Measurements from ENCODE around the gene MTMR6.

The MTMR6 gene

GRCh38 chr13:25262261-25262660 is 25.0 kb downstream of the MTMR6 start:
- Histone ChIP-seq H3K27ac (ENCODE audit: low read depth, low read length, poor library complexity, severe bottlenecking) (no peak overlapping the region), H3K4me2 (ENCODE audit: low read length) (no peak overlapping the region), H2AFZ (ENCODE audit: low read length) (no peak overlapping the region), H4K20me1 (ENCODE audit: insufficient read depth, low read length) (no peaks in the 10 kb centered on the region), H3K79me2 (ENCODE audit: insufficient read depth, low read length) (no peaks in the 10 kb centered on the region), H3K9me2 (ENCODE audit: low read depth, low read length) (no peaks in the 10 kb centered on the region), H3K27me3 (ENCODE audit: insufficient read depth, low read length) (no peaks in the 10 kb centered on the region), H3K9ac (ENCODE audit: low read length) (no peak overlapping the region), H3K36me3 (ENCODE audit: insufficient read depth, low read length) (peaks cover 40% of the 10 kb centered on the region; the same call in 1 of the 2 replicates), H3K4me1 (ENCODE audit: insufficient read depth, low read length, severe bottlenecking) (no peaks in the 10 kb centered on the region), H3K4me3 (ENCODE audit: low read depth, low read length, poor library complexity, severe bottlenecking) (no peak overlapping the region), H3F3A (ENCODE audit: insufficient read depth, low read length) (no peaks in the 10 kb centered on the region), H3K9me3 (ENCODE audit: low read length) (no peaks in the 10 kb centered on the region)
- TF ChIP-seq EZH2 (IDR thresholded peaks at IDR 0.05; ENCODE audit: borderline replicate concordance, low read length) (no peak), CTCF (IDR thresholded peaks at IDR 0.05; ENCODE audit: low read length) (no peak)

- H2AFZ ChIP-seq (ENCODE audit: low read length): no peak overlapping the region
- no peak overlapping the region for H3K27ac ChIP-seq (ENCODE audit: low read depth, low read length, poor library complexity, severe bottlenecking)
- no peaks in the 10 kb centered on the region for H3K27me3 ChIP-seq (ENCODE audit: insufficient read depth, low read length)
- TF ChIP-seq CTCF (IDR thresholded peaks at IDR 0.05; ENCODE audit: low read length): no peak
- no peak for TF ChIP-seq EZH2 (IDR thresholded peaks at IDR 0.05; ENCODE audit: borderline replicate concordance, low read length)
- no peaks in the 10 kb centered on the region for H3K4me1 ChIP-seq (ENCODE audit: insufficient read depth, low read length, severe bottlenecking)
- H3F3A ChIP-seq (ENCODE audit: insufficient read depth, low read length): no peaks in the 10 kb centered on the region
- H3K9ac ChIP-seq (ENCODE audit: low read length): no peak overlapping the region
- no peaks in the 10 kb centered on the region for H3K79me2 ChIP-seq (ENCODE audit: insufficient read depth, low read length)
- no peak overlapping the region for H3K4me3 ChIP-seq (ENCODE audit: low read depth, low read length, poor library complexity, severe bottlenecking)
- no peaks in the 10 kb centered on the region for H4K20me1 ChIP-seq (ENCODE audit: insufficient read depth, low read length)
- H3K9me3 ChIP-seq (ENCODE audit: low read length): no peaks in the 10 kb centered on the region
- H3K4me2 ChIP-seq (ENCODE audit: low read length): no peak overlapping the region
- peaks cover 51% of the 10 kb centered on the region for H3K36me3 ChIP-seq (ENCODE audit: insufficient read depth, low read length)
- no peaks in the 10 kb centered on the region for H3K9me2 ChIP-seq (ENCODE audit: low read depth, low read length)
These were observed 33.6 kb downstream of the MTMR6 start for GRCh38 chr13:25253702-25254101.

- H3K4me3 ChIP-seq (ENCODE audit: low read depth, low read length, poor library complexity, severe bottlenecking): no peak overlapping the region
- no peaks in the 10 kb centered on the region for H3K9me2 ChIP-seq (ENCODE audit: low read depth, low read length)
- H3K4me1 ChIP-seq (ENCODE audit: insufficient read depth, low read length, severe bottlenecking): peaks cover 7% of the 10 kb centered on the region
- no peak overlapping the region for H3K27ac ChIP-seq (ENCODE audit: low read depth, low read length, poor library complexity, severe bottlenecking)
- H3K9me3 ChIP-seq (ENCODE audit: low read length): no peaks in the 10 kb centered on the region
- H3K36me3 ChIP-seq (ENCODE audit: insufficient read depth, low read length): peaks cover 55% of the 10 kb centered on the region
- no peaks in the 10 kb centered on the region for H3F3A ChIP-seq (ENCODE audit: insufficient read depth, low read length)
- no peaks in the 10 kb centered on the region for H3K79me2 ChIP-seq (ENCODE audit: insufficient read depth, low read length)
- TF ChIP-seq EZH2 (IDR thresholded peaks at IDR 0.05; ENCODE audit: borderline replicate concordance, low read length) (no peak), CTCF (IDR thresholded peaks at IDR 0.05; ENCODE audit: low read length) (no peak)
- no peaks in the 10 kb centered on the region for H4K20me1 ChIP-seq (ENCODE audit: insufficient read depth, low read length)
- H2AFZ ChIP-seq (ENCODE audit: low read length): no peak overlapping the region
- no peaks in the 10 kb centered on the region for H3K27me3 ChIP-seq (ENCODE audit: insufficient read depth, low read length)
- H3K4me2 ChIP-seq (ENCODE audit: low read length): no peak overlapping the region
- no peak overlapping the region for H3K9ac ChIP-seq (ENCODE audit: low read length)
These were observed 34.5 kb downstream of the MTMR6 start for GRCh38 chr13:25252752-25253151.

All from OCI-LY1 (cell line).